ENCODE data around the gene RAPH1.

DNA sequence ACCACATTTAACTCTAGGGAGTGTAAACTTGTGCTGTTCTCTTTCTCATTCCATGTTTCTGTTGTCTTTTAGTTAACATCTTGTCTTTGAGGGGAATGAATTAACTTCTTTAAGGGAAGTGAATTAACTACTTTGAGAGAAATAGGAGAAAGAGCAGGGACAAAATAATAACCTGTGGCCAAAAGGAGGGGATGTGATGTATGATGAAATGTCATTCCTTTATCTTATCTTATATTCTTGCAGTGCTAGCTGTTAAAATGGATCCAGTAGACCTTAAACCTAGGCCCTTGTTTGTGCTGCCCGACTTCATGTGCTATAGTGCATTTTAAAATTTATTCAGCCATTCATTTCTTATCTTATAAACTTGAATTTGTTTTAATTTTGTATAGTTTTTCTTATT lies 188.5 kb downstream of the RAPH1 start:
- TF ChIP-seq, protein P1, sequence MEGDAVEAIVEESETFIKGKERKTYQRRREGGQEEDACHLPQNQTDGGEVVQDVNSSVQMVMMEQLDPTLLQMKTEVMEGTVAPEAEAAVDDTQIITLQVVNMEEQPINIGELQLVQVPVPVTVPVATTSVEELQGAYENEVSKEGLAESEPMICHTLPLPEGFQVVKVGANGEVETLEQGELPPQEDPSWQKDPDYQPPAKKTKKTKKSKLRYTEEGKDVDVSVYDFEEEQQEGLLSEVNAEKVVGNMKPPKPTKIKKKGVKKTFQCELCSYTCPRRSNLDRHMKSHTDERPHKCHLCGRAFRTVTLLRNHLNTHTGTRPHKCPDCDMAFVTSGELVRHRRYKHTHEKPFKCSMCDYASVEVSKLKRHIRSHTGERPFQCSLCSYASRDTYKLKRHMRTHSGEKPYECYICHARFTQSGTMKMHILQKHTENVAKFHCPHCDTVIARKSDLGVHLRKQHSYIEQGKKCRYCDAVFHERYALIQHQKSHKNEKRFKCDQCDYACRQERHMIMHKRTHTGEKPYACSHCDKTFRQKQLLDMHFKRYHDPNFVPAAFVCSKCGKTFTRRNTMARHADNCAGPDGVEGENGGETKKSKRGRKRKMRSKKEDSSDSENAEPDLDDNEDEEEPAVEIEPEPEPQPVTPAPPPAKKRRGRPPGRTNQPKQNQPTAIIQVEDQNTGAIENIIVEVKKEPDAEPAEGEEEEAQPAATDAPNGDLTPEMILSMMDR (IDR thresholded peaks at IDR 0.05), result no peak
- TF ChIP-seq REST (IDR thresholded peaks at IDR 0.05; ENCODE audit: insufficient read depth in 1 of 2, low read depth in 2 of 2, low read length in 1 of 2), result no peak
- TF ChIP-seq POLR2AphosphoS5 (IDR thresholded peaks at IDR 0.05; ENCODE audit: low read depth, low read length), result no peak
- no peak for TF ChIP-seq SIN3A (IDR thresholded peaks at IDR 0.05; ENCODE audit: borderline replicate concordance, insufficient read depth, low read depth, low read length)
- TF ChIP-seq TCF7L2 (IDR thresholded peaks at IDR 0.05; ENCODE audit: low read depth, low read length), result no peak

Measured in Panc1 (cell line).